ENCODE measurements around the gene RAF1.

- no peak for TF ChIP-seq POLR2A (IDR thresholded peaks at IDR 0.05)
- TF ChIP-seq, protein P1, sequence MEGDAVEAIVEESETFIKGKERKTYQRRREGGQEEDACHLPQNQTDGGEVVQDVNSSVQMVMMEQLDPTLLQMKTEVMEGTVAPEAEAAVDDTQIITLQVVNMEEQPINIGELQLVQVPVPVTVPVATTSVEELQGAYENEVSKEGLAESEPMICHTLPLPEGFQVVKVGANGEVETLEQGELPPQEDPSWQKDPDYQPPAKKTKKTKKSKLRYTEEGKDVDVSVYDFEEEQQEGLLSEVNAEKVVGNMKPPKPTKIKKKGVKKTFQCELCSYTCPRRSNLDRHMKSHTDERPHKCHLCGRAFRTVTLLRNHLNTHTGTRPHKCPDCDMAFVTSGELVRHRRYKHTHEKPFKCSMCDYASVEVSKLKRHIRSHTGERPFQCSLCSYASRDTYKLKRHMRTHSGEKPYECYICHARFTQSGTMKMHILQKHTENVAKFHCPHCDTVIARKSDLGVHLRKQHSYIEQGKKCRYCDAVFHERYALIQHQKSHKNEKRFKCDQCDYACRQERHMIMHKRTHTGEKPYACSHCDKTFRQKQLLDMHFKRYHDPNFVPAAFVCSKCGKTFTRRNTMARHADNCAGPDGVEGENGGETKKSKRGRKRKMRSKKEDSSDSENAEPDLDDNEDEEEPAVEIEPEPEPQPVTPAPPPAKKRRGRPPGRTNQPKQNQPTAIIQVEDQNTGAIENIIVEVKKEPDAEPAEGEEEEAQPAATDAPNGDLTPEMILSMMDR (IDR thresholded peaks at IDR 0.05 in 8 of 11, conservative IDR thresholded peaks at IDR 0.05 in 3 of 11), result no peak
- TF ChIP-seq POLR2AphosphoS5 (IDR thresholded peaks at IDR 0.05), result no peak
Observed at GRCh38 chr3:12618426-12618825, 45.5 kb downstream of the RAF1 start.

All from spleen (tissue), 7 donors.